ENCODE results near the gene OBP2A. TPM values are rescaled to one million over a fixed set of nuclear protein-coding genes. Genes with fewer than 3 reads are reported as not detected.

The OBP2A gene
- total RNA-seq, 1 donor from 2014 or later: not detected

DNA sequence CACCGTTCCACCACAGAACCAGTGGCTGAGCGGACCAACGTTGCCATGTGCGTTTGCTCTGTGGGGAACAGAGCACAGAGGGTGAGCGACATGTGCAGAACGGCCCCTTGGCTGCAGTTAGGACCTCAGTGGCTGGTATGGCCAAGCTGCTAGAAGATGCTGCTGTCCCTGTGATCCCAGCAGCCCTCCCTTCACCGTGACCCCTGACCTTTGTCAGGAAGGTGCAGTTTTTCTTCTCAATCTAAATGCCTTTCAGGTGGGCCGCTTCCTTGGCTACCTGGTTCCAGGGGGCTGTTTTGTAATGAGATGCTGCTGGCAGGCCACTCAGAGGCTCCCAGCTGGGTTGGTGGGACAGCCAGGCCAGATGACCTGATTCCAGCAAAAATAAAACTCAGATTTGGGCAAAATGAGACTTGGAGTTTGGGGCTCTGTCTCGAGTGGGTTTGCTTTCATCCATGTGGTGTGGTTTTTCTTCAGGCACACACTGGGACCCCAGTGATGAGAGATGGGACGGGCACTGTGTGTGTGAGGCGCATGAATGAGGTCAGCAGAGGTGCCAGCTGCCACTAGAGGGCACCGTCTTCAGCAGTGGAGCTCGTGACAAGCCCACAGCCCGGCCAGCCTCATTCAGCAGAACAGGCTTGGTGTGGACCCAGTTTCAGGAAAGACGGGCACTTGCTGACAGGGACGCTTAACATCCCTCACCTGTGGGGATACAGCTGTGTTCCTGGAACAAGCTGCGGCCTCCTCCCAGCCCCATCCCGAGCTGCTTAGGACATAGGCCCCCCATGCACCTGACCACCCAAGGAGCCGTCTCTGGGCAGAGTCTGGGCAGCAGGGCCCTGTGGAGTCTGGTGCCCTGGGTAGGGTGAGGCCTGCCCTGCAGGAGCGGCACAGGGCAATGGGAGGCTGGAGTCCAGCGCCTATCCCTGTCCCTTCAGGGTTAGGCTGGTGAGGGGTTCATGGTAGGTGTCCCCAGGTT lies 41.4 kb upstream of the OBP2A start:
- Mint-ChIP-seq H3K4me3 (peak overlapping the region; percentile 83), H3K36me3 (ENCODE audit: low read depth) (peaks cover 10% of the 10 kb centered on the region), H3K4me1 (peaks cover 10% of the 10 kb centered on the region), H3K27me3 (ENCODE audit: low read depth) (no peaks in the 10 kb centered on the region), H3K27ac (ENCODE audit: unreplicated experiment) (peak overlapping the region; percentile 57), H3K9me3 (peaks cover 6% of the 10 kb centered on the region)
- DNase-seq (ENCODE audit: low read depth, low spot score): peak; percentile 66
- TF ChIP-seq, protein P1, sequence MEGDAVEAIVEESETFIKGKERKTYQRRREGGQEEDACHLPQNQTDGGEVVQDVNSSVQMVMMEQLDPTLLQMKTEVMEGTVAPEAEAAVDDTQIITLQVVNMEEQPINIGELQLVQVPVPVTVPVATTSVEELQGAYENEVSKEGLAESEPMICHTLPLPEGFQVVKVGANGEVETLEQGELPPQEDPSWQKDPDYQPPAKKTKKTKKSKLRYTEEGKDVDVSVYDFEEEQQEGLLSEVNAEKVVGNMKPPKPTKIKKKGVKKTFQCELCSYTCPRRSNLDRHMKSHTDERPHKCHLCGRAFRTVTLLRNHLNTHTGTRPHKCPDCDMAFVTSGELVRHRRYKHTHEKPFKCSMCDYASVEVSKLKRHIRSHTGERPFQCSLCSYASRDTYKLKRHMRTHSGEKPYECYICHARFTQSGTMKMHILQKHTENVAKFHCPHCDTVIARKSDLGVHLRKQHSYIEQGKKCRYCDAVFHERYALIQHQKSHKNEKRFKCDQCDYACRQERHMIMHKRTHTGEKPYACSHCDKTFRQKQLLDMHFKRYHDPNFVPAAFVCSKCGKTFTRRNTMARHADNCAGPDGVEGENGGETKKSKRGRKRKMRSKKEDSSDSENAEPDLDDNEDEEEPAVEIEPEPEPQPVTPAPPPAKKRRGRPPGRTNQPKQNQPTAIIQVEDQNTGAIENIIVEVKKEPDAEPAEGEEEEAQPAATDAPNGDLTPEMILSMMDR (conservative IDR thresholded peaks at IDR 0.05): peak; percentile 74

DNA sequence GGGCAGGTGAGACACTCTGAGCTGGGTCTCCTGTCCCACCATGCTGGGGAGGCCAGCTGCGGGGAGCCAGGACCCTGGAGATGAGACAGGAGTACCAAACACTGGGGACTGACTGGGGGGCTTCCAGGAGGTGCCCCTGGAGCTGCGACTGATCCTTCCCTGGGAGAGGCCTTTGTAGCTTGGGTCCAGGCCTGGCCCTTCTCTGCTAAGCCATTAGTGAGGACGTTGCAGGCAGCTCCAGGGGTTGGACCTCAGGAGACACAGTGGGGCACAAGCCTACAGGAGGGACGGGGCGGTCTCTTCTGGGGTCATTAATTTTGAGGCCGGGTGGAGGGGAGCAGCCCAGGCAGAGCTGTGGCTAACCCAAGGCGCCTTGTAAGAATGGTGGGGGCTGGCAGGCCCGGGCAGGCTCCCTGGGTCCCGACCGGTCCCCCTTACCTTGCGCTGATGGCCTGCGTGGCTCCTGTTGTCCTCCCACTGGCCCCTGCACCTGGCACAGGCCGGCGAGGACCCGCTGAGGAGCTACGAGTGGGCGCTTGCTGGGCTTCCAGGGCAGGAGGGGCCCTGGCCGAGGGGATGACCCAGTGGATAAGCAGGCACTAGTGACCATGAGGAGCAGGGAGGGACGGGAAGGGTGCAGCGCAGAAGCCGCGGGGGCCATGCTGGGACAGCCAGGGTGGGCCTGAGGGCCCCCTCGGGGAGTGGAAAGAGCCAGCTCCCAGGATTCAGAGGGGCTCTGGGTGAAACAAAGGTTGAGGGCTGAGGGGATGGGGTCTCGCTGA lies 40.3 kb upstream of the OBP2A start:
- H3K36me3 Mint-ChIP-seq (ENCODE audit: low read depth): peaks cover 10% of the 10 kb centered on the region
- peaks cover 7% of the 10 kb centered on the region for H3K9me3 Mint-ChIP-seq
- TF ChIP-seq, protein P1 (conservative IDR thresholded peaks at IDR 0.05): no peak
- peak overlapping the region; percentile 83 for H3K4me3 Mint-ChIP-seq
- H3K27me3 Mint-ChIP-seq (ENCODE audit: low read depth): no peaks in the 10 kb centered on the region
- peaks cover 10% of the 10 kb centered on the region for H3K4me1 Mint-ChIP-seq
- peak overlapping the region; percentile 19 for H3K27ac Mint-ChIP-seq (ENCODE audit: unreplicated experiment)
- no peak for DNase-seq (ENCODE audit: low read depth, low spot score)

DNA sequence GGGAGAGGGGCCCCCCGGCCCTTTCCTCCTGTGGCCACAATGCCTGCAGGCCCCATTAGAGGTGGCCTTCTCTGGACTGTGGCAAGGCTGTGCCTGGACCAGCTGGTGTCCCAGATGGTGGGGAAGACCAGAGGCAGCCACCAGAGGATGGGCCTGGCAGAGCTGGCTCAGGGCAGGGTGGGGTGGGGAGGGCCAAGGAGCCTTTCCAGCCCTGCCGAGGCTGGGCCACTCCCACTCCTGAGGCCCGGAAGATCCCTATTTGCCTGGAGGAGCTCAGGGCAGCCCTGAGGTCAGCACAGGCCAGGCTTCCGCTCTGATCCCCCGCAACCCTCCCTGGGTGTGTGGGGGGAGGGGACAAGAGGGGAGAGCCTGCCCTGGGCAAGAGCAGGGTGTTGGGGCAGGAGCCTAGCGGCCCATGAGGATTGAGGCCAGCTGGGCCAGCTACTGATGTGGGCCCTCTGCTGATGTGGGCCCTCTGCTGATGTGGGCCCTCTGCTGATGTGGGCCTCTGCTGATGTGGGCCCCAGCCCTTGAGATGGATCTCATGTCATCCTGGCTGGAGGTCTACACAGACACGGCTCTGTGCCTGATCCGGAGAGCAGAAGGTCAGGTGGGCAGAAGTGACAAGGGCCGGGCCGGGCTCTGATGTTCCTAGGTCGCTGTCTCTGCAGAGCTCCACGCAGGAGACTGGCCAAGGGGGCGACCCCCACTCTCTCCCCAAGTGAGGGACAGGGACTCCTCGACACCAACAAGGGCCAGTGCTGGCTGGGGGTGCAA lies 39.4 kb upstream of the OBP2A start:
- H3K4me1 Mint-ChIP-seq: peaks cover 9% of the 10 kb centered on the region
- DNase-seq (ENCODE audit: low read depth, low spot score): peak; percentile 53
- peak overlapping the region; percentile 50 for H3K27ac Mint-ChIP-seq (ENCODE audit: unreplicated experiment)
- peaks cover 7% of the 10 kb centered on the region for H3K9me3 Mint-ChIP-seq
- no peaks in the 10 kb centered on the region for H3K27me3 Mint-ChIP-seq (ENCODE audit: low read depth)
- peaks cover 10% of the 10 kb centered on the region for H3K36me3 Mint-ChIP-seq (ENCODE audit: low read depth)
- no peak overlapping the region for H3K4me3 Mint-ChIP-seq
- TF ChIP-seq, protein P1 (conservative IDR thresholded peaks at IDR 0.05): no peak

DNA sequence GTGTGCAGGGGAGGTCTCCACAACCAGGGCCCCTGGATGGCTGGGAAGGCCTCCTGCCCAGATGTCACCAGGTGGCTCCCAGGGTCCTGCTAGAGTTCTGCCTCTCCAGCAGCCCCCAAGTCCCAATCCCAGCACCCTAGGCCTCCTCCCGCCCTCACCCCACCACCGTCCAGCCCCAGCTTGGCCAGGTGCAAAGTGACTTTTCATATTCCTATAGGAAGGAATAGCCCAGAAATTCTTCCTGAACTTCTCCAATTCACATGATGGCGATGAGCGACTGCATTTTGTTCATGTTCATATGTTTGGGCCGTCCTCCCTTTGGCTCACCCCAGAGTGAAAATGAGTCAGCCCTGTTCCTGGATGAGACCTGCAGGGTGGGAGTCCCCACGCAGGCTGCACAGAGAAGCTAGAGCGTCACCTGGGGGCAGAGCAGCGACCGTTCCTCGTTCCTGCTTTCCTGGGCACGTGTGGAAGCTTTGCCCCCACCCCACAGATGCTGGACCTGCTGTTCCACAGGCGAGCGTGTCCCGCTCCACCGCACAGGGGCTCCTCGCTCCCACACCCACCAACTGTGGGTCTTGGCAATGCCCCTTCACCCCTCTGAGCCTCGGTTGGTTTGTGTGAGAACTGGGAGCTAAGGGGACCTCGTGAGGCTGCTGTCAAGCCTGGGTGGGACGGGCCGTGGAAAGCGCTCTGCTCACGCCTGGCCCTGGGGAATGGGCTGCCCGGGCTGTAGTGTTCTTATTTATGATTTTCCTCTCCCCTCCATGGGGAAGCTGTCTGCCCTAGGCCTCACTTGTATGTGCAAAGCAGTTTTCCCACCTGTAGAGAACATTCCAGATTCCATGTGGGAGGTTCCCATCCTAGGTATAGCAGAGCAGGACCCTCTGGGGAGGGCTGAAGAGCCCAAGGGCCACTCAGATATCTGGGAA lies 38.6 kb upstream of the OBP2A start:
- no peaks in the 10 kb centered on the region for H3K27me3 Mint-ChIP-seq (ENCODE audit: low read depth)
- H3K4me3 Mint-ChIP-seq: peak overlapping the region; percentile 27
- TF ChIP-seq, protein P1 (conservative IDR thresholded peaks at IDR 0.05): no peak
- peaks cover 10% of the 10 kb centered on the region for H3K36me3 Mint-ChIP-seq (ENCODE audit: low read depth)
- peak overlapping the region; percentile 50 for H3K27ac Mint-ChIP-seq (ENCODE audit: unreplicated experiment)
- peaks cover 7% of the 10 kb centered on the region for H3K9me3 Mint-ChIP-seq
- no peak for DNase-seq (ENCODE audit: low read depth, low spot score)
- peaks cover 9% of the 10 kb centered on the region for H3K4me1 Mint-ChIP-seq
